ENCODE results near the gene SLIT3. TPM values are rescaled to one million over a fixed set of nuclear protein-coding genes. Genes with fewer than 3 reads are reported as not detected.

Gene SLIT3
- total and polyA plus RNA-seq, 9 of the 15 experiments (the other 6 are each of a cell fraction or from before 2014, with no cell fraction given), result 0.01 to 0.04 TPM; not detected in 7

DNA sequence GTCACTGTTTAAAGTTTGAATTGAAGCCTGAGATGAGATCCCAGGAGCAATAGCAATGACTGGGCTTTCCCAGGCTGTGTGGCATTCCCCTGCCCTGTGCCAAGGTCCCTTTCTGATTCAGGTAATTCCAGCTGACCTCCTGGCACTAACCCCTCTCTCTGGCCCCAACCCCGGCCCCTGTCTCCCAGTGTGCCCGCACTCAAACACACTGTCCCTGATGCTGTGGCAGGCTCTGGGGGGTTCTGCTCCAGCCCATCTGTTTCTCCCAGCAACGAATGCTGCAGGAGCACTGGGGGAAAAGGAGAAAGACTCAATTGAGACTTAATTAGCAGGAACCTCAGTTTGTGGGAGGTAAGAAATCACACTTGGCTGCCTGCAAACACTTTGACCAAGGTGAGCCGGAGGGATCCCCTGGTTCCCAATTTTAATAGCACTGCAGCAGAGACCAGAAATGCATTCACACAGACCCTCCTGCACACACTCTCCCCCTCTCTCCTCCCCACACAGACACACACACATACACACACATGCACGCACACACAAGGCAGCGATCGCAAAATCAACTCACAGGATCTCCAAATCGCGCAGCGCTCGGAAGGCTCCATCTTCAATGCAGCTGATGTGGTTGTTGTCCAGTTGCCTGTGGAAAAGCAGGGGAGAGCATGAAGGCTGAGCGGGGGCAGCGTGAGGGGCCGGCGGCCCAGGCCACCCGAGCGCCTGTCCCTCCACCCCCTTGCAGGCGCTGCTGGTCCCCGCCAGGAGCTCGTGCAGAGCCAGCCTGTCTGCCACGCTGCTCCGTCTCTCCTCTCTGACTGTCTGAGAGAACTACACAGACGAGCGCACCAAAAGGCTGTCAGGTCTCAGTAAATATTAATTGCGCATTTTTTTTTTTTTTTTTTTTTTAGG is 456.7 kb downstream of the SLIT3 start:
- no peak for DNase-seq (ENCODE audit: extremely low read depth in 1 of 4, low spot score in 3 of 4)
- no TSS peak for BruUV-seq (replicated peaks)
- ChIA-PET CTCF (ENCODE audit: low intra/inter-chr PET ratio) (no interaction called here), POLR2A (interaction anchor here (0.6 kb wide), 2 partner anchors 14 to 175 kb away, joined by 3 read pairs; no protein-coding TSS in a partner anchor)
- no peaks in the 10 kb centered on the region for H3K36me3 ChIP-seq (ENCODE audit: control insufficient read depth, insufficient read depth, low read length)
- no peak overlapping the region for H3K4me3 ChIP-seq
- H3K27ac ChIP-seq (ENCODE audit: extremely low read depth, low read depth, low read length), result no peak overlapping the region
- WGBS (ENCODE audit: insufficient coverage, low coverage, missing lambda C conversion rate), result 0% methylated on average over 20 of the region's 25 CpGs
- H3K4me1 ChIP-seq (replicated peaks in 1 of 2; ENCODE audit: control insufficient read depth in 2 of 2, insufficient read depth in 2 of 2, low read length in 2 of 2), result no peaks in the 10 kb centered on the region
- no peaks in the 10 kb centered on the region for H3K9me1 ChIP-seq (ENCODE audit: control insufficient read depth, insufficient read depth, low read length)
- no peaks in the 10 kb centered on the region for H3K79me2 ChIP-seq (ENCODE audit: control insufficient read depth, insufficient read depth, low read length)
- H2AFZ ChIP-seq (ENCODE audit: low read depth, low read length), result no peak overlapping the region
- H3K27me3 ChIP-seq (ENCODE audit: control insufficient read depth in 2 of 2, insufficient read depth in 2 of 2, low read length in 2 of 2), result peaks cover 32 to 62% of the 10 kb centered on the region in 2 experiments
- H3K9ac ChIP-seq (ENCODE audit: insufficient read depth in 1 of 2, low read depth in 2 of 2, low read length in 2 of 2), result no peak overlapping the region
- ATAC-seq, result no peak
- H3K9me3 ChIP-seq (replicated peaks; ENCODE audit: control insufficient read depth, insufficient read depth, low read depth, low read length), result no peaks in the 10 kb centered on the region
- no peak overlapping the region for H3K4me2 ChIP-seq (ENCODE audit: insufficient read depth, low read length)
- no peak for FAIRE-seq
- intact Hi-C loops (cut with micrococcal nuclease), result no loop called here
- H4K20me1 ChIP-seq (replicated peaks; ENCODE audit: control insufficient read depth, insufficient read depth, low read length), result no peaks in the 10 kb centered on the region
- in situ Hi-C loops (cut with MboI), result no loop called here
- TF ChIP-seq SAFB (IDR thresholded peaks at IDR 0.05; ENCODE audit: borderline replicate concordance, low read depth, low read length) (no peak), ATF7 (IDR thresholded peaks at IDR 0.05) (no peak), EP300 (IDR thresholded peaks at IDR 0.05; ENCODE audit: low read length) (no peak), ZNF282 (CRISPR knock-in tag; IDR thresholded peaks at IDR 0.05) (no peak), GATA2 (CRISPR knock-in tag; IDR thresholded peaks at IDR 0.05) (no peak), TAF9B (IDR thresholded peaks at IDR 0.05; ENCODE audit: partially characterized antibody) (no peak), SETDB1 (IDR thresholded peaks at IDR 0.05; ENCODE audit: low read length) (no peak), MCM5 (IDR thresholded peaks at IDR 0.05; ENCODE audit: low read depth) (no peak), NFIC (IDR thresholded peaks at IDR 0.05) (no peak)
- TF ChIP-seq, protein P1, sequence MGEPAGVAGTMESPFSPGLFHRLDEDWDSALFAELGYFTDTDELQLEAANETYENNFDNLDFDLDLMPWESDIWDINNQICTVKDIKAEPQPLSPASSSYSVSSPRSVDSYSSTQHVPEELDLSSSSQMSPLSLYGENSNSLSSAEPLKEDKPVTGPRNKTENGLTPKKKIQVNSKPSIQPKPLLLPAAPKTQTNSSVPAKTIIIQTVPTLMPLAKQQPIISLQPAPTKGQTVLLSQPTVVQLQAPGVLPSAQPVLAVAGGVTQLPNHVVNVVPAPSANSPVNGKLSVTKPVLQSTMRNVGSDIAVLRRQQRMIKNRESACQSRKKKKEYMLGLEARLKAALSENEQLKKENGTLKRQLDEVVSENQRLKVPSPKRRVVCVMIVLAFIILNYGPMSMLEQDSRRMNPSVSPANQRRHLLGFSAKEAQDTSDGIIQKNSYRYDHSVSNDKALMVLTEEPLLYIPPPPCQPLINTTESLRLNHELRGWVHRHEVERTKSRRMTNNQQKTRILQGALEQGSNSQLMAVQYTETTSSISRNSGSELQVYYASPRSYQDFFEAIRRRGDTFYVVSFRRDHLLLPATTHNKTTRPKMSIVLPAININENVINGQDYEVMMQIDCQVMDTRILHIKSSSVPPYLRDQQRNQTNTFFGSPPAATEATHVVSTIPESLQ (CRISPR knock-in tag; IDR thresholded peaks at IDR 0.05), result no peak
- TF ChIP-seq, protein P2, sequence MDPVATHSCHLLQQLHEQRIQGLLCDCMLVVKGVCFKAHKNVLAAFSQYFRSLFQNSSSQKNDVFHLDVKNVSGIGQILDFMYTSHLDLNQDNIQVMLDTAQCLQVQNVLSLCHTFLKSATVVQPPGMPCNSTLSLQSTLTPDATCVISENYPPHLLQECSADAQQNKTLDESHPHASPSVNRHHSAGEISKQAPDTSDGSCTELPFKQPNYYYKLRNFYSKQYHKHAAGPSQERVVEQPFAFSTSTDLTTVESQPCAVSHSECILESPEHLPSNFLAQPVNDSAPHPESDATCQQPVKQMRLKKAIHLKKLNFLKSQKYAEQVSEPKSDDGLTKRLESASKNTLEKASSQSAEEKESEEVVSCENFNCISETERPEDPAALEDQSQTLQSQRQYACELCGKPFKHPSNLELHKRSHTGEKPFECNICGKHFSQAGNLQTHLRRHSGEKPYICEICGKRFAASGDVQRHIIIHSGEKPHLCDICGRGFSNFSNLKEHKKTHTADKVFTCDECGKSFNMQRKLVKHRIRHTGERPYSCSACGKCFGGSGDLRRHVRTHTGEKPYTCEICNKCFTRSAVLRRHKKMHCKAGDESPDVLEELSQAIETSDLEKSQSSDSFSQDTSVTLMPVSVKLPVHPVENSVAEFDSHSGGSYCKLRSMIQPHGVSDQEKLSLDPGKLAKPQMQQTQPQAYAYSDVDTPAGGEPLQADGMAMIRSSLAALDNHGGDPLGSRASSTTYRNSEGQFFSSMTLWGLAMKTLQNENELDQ (CRISPR knock-in tag; IDR thresholded peaks at IDR 0.05; ENCODE audit: borderline replicate concordance), result no peak
- TF ChIP-seq, protein P3, sequence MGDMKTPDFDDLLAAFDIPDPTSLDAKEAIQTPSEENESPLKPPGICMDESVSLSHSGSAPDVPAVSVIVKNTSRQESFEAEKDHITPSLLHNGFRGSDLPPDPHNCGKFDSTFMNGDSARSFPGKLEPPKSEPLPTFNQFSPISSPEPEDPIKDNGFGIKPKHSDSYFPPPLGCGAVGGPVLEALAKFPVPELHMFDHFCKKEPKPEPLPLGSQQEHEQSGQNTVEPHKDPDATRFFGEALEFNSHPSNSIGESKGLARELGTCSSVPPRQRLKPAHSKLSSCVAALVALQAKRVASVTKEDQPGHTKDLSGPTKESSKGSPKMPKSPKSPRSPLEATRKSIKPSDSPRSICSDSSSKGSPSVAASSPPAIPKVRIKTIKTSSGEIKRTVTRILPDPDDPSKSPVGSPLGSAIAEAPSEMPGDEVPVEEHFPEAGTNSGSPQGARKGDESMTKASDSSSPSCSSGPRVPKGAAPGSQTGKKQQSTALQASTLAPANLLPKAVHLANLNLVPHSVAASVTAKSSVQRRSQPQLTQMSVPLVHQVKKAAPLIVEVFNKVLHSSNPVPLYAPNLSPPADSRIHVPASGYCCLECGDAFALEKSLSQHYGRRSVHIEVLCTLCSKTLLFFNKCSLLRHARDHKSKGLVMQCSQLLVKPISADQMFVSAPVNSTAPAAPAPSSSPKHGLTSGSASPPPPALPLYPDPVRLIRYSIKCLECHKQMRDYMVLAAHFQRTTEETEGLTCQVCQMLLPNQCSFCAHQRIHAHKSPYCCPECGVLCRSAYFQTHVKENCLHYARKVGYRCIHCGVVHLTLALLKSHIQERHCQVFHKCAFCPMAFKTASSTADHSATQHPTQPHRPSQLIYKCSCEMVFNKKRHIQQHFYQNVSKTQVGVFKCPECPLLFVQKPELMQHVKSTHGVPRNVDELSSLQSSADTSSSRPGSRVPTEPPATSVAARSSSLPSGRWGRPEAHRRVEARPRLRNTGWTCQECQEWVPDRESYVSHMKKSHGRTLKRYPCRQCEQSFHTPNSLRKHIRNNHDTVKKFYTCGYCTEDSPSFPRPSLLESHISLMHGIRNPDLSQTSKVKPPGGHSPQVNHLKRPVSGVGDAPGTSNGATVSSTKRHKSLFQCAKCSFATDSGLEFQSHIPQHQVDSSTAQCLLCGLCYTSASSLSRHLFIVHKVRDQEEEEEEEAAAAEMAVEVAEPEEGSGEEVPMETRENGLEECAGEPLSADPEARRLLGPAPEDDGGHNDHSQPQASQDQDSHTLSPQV (IDR thresholded peaks at IDR 0.05), result no peak
